Mesendoderm (in vitro differentiated cells): ENCODE results near the gene GAPVD1.

ENCODE experiments used
- DNase-seq: peaks from one replicate; pipeline ENCODE4 v3.0.0; 2013
- H2AK5ac ChIP-seq: 2 replicates; pipeline ENCODE4 v1.6.1; 2013; ENCODE audit warnings: low read length, inconsistent platforms
- H2BK120ac ChIP-seq: 2 replicates; pipeline ENCODE4 v1.6.1; 2013; ENCODE audit warnings: low read depth, mild to moderate bottlenecking, low read length, moderate library complexity, mixed read lengths
- H2BK15ac ChIP-seq: replicated peaks from 2 replicates; pipeline ENCODE4 v1.6.1; 2013; ENCODE audit warnings: low read depth, mild to moderate bottlenecking, moderate library complexity
- H2BK5ac ChIP-seq: 2 replicates; pipeline ENCODE4 v1.6.1; 2013; ENCODE audit warnings: low read length, inconsistent platforms
- H3K18ac ChIP-seq: 2 replicates; pipeline ENCODE4 v1.6.1; 2013; ENCODE audit warnings: mild to moderate bottlenecking, low read length, mixed read lengths
- H3K23ac ChIP-seq: one replicate; pipeline ENCODE4 v1.6.1; 2013; ENCODE audit warnings: low read length
- H3K27ac ChIP-seq: 2 replicates; pipeline ENCODE4 v1.5.1; 2013; ENCODE audit warnings: low read depth, mild to moderate bottlenecking, inconsistent platforms, low read length, moderate library complexity
- H3K27me3 ChIP-seq: 2 replicates; pipeline ENCODE4 v1.6.1; 2013; ENCODE audit warnings: low read length, control low read depth, mild to moderate bottlenecking, inconsistent platforms; ENCODE audit not compliant: insufficient read depth, poor library complexity
- H3K36me3 ChIP-seq: 2 replicates; pipeline ENCODE4 v1.6.1; 2013; ENCODE audit warnings: low read length, inconsistent platforms; ENCODE audit not compliant: control insufficient read depth, insufficient read depth
- H3K4ac ChIP-seq: one replicate; pipeline ENCODE4 v1.6.1; 2013; ENCODE audit warnings: low read depth, mild to moderate bottlenecking, low read length, moderate library complexity
- H3K4me1 ChIP-seq: 2 replicates; pipeline ENCODE4 v1.6.1; 2013; ENCODE audit warnings: low read depth, low read length, inconsistent platforms; ENCODE audit not compliant: control insufficient read depth
- H3K4me2 ChIP-seq: 2 replicates; pipeline ENCODE4 v1.6.1; 2013; ENCODE audit warnings: low read length
- H3K4me3 ChIP-seq: 2 replicates; pipeline ENCODE4 v1.5.1; 2013; ENCODE audit warnings: mild to moderate bottlenecking, low read length
- H3K56ac ChIP-seq: one replicate; pipeline ENCODE4 v1.6.1; 2013; ENCODE audit warnings: low read length
- H3K79me1 ChIP-seq: 2 replicates; pipeline ENCODE4 v1.6.1; 2013; ENCODE audit warnings: low read length, inconsistent platforms
- H3K79me2 ChIP-seq: 2 replicates; pipeline ENCODE4 v1.6.1; 2013; ENCODE audit warnings: mild to moderate bottlenecking, low read length; ENCODE audit not compliant: control insufficient read depth, insufficient read depth
- H3K9ac ChIP-seq: 2 replicates; pipeline ENCODE4 v1.6.1; 2013; ENCODE audit warnings: low read length, inconsistent platforms
- H4K5ac ChIP-seq: one replicate; pipeline ENCODE4 v1.6.1; 2013; ENCODE audit warnings: low read length
- H4K8ac ChIP-seq: one replicate; pipeline ENCODE4 v1.6.1; 2013; ENCODE audit warnings: low read depth, mild to moderate bottlenecking, control low read depth, low read length, moderate library complexity
- whole genome bisulfite sequencing: extraction: QIAGEN DNeasy Blood & Tissue Kit; methylation state at CpG from one replicate; pipeline ENCODE4 v1.1.7; 2013; ENCODE audit warnings: low lambda C conversion rate, missing lambda C conversion rate; ENCODE audit not compliant: insufficient coverage; ENCODE audit errors: extremely low coverage; 5-methylcytosine and 5-hydroxymethylcytosine counted together

The GAPVD1 gene

DNA sequence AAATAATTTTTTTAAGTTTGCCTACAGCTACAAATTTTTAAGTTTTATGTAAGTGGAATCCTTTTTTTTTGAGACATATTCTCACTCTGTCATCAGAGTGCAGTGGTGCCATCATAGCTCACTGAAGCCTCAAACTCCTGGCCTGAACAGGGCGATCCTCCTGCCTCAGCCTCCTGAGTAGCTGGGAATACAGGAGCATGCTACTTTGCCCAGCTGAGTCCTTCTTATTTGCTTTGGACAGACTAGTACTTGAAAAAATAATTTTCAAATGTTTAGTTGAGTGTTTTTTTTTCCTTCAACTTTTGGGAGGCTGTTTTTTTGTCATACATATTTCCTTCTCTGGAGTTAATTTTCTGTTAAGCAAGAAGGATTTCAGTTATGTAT is 7.4 kb downstream of the GAPVD1 start:
- Histone ChIP-seq H3K23ac (no peak overlapping the region), H3K4me1 (no peaks in the 10 kb centered on the region), H3K9ac (no peak overlapping the region), H2BK5ac (no peak overlapping the region), H3K4ac (no peak overlapping the region), H3K27me3 (no peaks in the 10 kb centered on the region), H3K36me3 (no peaks in the 10 kb centered on the region), H3K4me2 (no peak overlapping the region), H2BK15ac (no peak overlapping the region), H4K8ac (no peak overlapping the region), H2AK5ac (no peak overlapping the region), H2BK120ac (no peak overlapping the region), H3K79me2 (no peaks in the 10 kb centered on the region), H3K18ac (no peak overlapping the region), H3K4me3 (no peak overlapping the region), H3K56ac (no peak overlapping the region), H3K27ac (no peak overlapping the region), H4K5ac (no peak overlapping the region), H3K79me1 (peaks cover 4% of the 10 kb centered on the region)
- WGBS, result no CpG with 5 or more reads among the region's 1 CpG
- no peak for DNase-seq

DNA sequence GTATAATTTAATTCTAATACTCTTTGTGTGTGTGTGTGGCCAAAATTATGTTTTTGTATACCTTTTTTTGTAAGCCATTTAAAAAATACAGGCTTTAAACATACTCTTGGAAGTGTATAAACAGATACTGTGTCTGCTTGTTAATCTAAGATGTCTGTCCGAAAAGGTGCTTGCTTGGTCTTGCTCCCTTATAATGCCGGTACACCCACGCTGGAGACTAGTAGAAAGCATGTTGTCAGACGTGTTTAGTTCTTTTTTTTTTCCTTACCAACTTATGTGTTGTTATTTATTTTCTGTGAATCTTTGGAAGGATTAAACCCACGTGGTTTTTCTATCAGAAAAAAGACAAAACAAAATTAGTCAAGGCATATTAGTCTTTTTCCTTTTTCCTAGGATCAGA is 9.5 kb downstream of the GAPVD1 start:
- Histone ChIP-seq H3K56ac (no peak overlapping the region), H2AK5ac (no peak overlapping the region), H3K27me3 (no peaks in the 10 kb centered on the region), H3K9ac (no peak overlapping the region), H3K36me3 (no peaks in the 10 kb centered on the region), H3K4ac (no peak overlapping the region), H4K5ac (no peak overlapping the region), H3K79me2 (no peaks in the 10 kb centered on the region), H4K8ac (no peak overlapping the region), H2BK120ac (no peak overlapping the region), H2BK5ac (no peak overlapping the region), H3K4me2 (no peak overlapping the region), H3K23ac (no peak overlapping the region), H3K18ac (no peak overlapping the region), H2BK15ac (no peak overlapping the region), H3K79me1 (peaks cover 4% of the 10 kb centered on the region), H3K4me1 (no peaks in the 10 kb centered on the region), H3K27ac (no peak overlapping the region), H3K4me3 (no peak overlapping the region)
- WGBS, result no CpG with 5 or more reads among the region's 5 CpGs
- no peak for DNase-seq

GRCh38 chr9:125272697-125273096 is 11.1 kb downstream of the GAPVD1 start:
- Histone ChIP-seq H3K4ac (no peak overlapping the region), H4K5ac (no peak overlapping the region), H3K9ac (no peak overlapping the region), H3K56ac (no peak overlapping the region), H3K4me2 (no peak overlapping the region), H3K79me1 (peaks cover 2% of the 10 kb centered on the region), H2BK15ac (no peak overlapping the region), H3K4me3 (no peak overlapping the region), H3K27ac (no peak overlapping the region), H2BK5ac (no peak overlapping the region), H2AK5ac (no peak overlapping the region), H3K36me3 (no peaks in the 10 kb centered on the region), H3K4me1 (no peaks in the 10 kb centered on the region), H4K8ac (no peak overlapping the region), H3K79me2 (no peaks in the 10 kb centered on the region), H3K27me3 (no peaks in the 10 kb centered on the region), H2BK120ac (no peak overlapping the region), H3K18ac (no peak overlapping the region), H3K23ac (no peak overlapping the region)
- no peak for DNase-seq
- no CpG with 5 or more reads among the region's 3 CpGs for WGBS

- no peak overlapping the region for H4K8ac ChIP-seq
- H3K9ac ChIP-seq, result no peak overlapping the region
- no peaks in the 10 kb centered on the region for H3K27me3 ChIP-seq
- H2BK5ac ChIP-seq, result no peak overlapping the region
- no peak overlapping the region for H3K27ac ChIP-seq
- H3K56ac ChIP-seq, result no peak overlapping the region
- no peak overlapping the region for H3K4me3 ChIP-seq
- no peak overlapping the region for H3K4me2 ChIP-seq
- no peak overlapping the region for H2BK120ac ChIP-seq
- H3K79me2 ChIP-seq, result no peaks in the 10 kb centered on the region
- H3K79me1 ChIP-seq, result peaks cover 2% of the 10 kb centered on the region
- H3K18ac ChIP-seq, result no peak overlapping the region
- H3K4me1 ChIP-seq, result no peaks in the 10 kb centered on the region
- H3K23ac ChIP-seq, result no peak overlapping the region
- H4K5ac ChIP-seq, result no peak overlapping the region
- no CpG with 5 or more reads among the region's 4 CpGs for WGBS
- DNase-seq, result no peak
- H2BK15ac ChIP-seq, result no peak overlapping the region
- no peaks in the 10 kb centered on the region for H3K36me3 ChIP-seq
- H3K4ac ChIP-seq, result no peak overlapping the region
- no peak overlapping the region for H2AK5ac ChIP-seq
These were observed 15.1 kb downstream of the GAPVD1 start for GRCh38 chr9:125276771-125277170.

- H3K4me2 ChIP-seq, result no peak overlapping the region
- no peak overlapping the region for H3K27ac ChIP-seq
- no peak overlapping the region for H3K4me3 ChIP-seq
- H3K27me3 ChIP-seq, result no peaks in the 10 kb centered on the region
- H2BK5ac ChIP-seq, result no peak overlapping the region
- no peak overlapping the region for H3K4ac ChIP-seq
- no peak overlapping the region for H3K56ac ChIP-seq
- H3K23ac ChIP-seq, result no peak overlapping the region
- no peaks in the 10 kb centered on the region for H3K79me2 ChIP-seq
- H2AK5ac ChIP-seq, result no peak overlapping the region
- no peaks in the 10 kb centered on the region for H3K36me3 ChIP-seq
- H2BK120ac ChIP-seq, result no peak overlapping the region
- no peak overlapping the region for H4K8ac ChIP-seq
- no peaks in the 10 kb centered on the region for H3K4me1 ChIP-seq
- H2BK15ac ChIP-seq, result no peak overlapping the region
- DNase-seq, result no peak
- no peak overlapping the region for H3K9ac ChIP-seq
- H3K18ac ChIP-seq, result no peak overlapping the region
- H4K5ac ChIP-seq, result no peak overlapping the region
- H3K79me1 ChIP-seq, result peaks cover 2% of the 10 kb centered on the region
These were observed 15.8 kb downstream of the GAPVD1 start for GRCh38 chr9:125277411-125277810.

- Histone ChIP-seq H2BK120ac (no peak overlapping the region), H4K8ac (no peak overlapping the region), H3K56ac (no peak overlapping the region), H3K9ac (no peak overlapping the region), H2BK15ac (no peak overlapping the region), H3K27me3 (no peaks in the 10 kb centered on the region), H2BK5ac (no peak overlapping the region), H3K79me1 (peaks cover 1% of the 10 kb centered on the region), H3K79me2 (no peaks in the 10 kb centered on the region), H3K18ac (no peak overlapping the region), H3K27ac (no peak overlapping the region), H3K4me2 (no peak overlapping the region), H3K4me1 (no peaks in the 10 kb centered on the region), H4K5ac (no peak overlapping the region), H3K36me3 (no peaks in the 10 kb centered on the region), H2AK5ac (no peak overlapping the region), H3K4me3 (no peak overlapping the region), H3K23ac (no peak overlapping the region), H3K4ac (no peak overlapping the region)
- no peak for DNase-seq
- WGBS, result no CpG with 5 or more reads among the region's 4 CpGs
These were observed 19.3 kb downstream of the GAPVD1 start for GRCh38 chr9:125280945-125281344.
